Peyer's patch (tissue), 4 donors: ENCODE measurements around the gene OMA1.

Experiments used
- POLR2A ChIP-seq, 2 donors: fragments of 450-650 bp; IDR thresholded peaks; one replicate each; pipeline ENCODE4 v1.5.1; 2017; ENCODE audit warnings: antibody characterized with exemption in 2 of 2, mild to moderate bottlenecking in 2 of 2, moderate library complexity in 2 of 2
- TF ChIP-seq, protein P1 (sequence below), 6 experiments: fragments of 450-650 bp in 4 of 6; fragments of 200-600 bp in 2 of 6; sonication (generic) in 1 of 6; IDR thresholded peaks; one replicate each; pipeline ENCODE4 v1.5.1; 2017 to 2019; ENCODE audit warnings: antibody characterized with exemption in 6 of 6, mild to moderate bottlenecking in 3 of 6, moderate library complexity in 1 of 6

- TF ChIP-seq, protein P1, sequence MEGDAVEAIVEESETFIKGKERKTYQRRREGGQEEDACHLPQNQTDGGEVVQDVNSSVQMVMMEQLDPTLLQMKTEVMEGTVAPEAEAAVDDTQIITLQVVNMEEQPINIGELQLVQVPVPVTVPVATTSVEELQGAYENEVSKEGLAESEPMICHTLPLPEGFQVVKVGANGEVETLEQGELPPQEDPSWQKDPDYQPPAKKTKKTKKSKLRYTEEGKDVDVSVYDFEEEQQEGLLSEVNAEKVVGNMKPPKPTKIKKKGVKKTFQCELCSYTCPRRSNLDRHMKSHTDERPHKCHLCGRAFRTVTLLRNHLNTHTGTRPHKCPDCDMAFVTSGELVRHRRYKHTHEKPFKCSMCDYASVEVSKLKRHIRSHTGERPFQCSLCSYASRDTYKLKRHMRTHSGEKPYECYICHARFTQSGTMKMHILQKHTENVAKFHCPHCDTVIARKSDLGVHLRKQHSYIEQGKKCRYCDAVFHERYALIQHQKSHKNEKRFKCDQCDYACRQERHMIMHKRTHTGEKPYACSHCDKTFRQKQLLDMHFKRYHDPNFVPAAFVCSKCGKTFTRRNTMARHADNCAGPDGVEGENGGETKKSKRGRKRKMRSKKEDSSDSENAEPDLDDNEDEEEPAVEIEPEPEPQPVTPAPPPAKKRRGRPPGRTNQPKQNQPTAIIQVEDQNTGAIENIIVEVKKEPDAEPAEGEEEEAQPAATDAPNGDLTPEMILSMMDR (IDR thresholded peaks at IDR 0.05), result no peak
- TF ChIP-seq POLR2A (IDR thresholded peaks at IDR 0.05), result no peak
Observed at GRCh38 chr1:58539553-58539952, 7.0 kb downstream of the OMA1 start.
